ENCODE results near the gene CRY2.
"Not testable (repeated sequence)": the region's sequence is repeated elsewhere in the genome, so short reads cannot be mapped to it uniquely, and the experiment has no call there.

CRY2 gene

DNA sequence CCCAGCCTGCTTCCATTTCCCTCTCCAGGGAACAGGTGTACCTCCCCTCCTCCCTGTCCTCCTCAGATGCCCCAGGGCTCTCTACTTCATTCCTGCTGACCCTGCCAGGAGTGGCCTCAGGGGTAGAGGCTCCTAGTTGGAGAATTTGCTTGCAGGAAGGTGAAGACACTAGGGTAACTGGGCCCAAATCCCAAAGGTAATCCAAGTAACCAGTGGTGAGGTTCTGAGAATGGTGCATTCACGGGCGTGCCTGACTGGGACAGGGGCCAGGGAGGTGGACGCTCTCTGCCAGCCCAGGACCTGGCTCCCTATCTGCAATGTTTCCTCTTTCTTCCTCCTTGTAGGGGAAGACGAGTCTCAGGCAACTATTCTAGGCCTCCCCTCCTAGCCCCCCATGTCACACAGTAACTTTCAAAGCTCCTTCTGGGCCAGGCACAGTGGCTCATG lies 39.5 kb upstream of the CRY2 start:
- H3K4me1 Mint-ChIP-seq, result peaks cover 38% of the 10 kb centered on the region
- no peaks in the 10 kb centered on the region for H3K9me3 Mint-ChIP-seq
- DNase-seq, result no peak
- no peaks in the 10 kb centered on the region for H3K27me3 Mint-ChIP-seq
- no peak for ATAC-seq
- H3K27ac Mint-ChIP-seq, result no peak overlapping the region
- H3K36me3 Mint-ChIP-seq (ENCODE audit: low read depth), result peaks cover 3% of the 10 kb centered on the region
- peak overlapping the region; percentile 90 for H3K4me3 Mint-ChIP-seq

DNA sequence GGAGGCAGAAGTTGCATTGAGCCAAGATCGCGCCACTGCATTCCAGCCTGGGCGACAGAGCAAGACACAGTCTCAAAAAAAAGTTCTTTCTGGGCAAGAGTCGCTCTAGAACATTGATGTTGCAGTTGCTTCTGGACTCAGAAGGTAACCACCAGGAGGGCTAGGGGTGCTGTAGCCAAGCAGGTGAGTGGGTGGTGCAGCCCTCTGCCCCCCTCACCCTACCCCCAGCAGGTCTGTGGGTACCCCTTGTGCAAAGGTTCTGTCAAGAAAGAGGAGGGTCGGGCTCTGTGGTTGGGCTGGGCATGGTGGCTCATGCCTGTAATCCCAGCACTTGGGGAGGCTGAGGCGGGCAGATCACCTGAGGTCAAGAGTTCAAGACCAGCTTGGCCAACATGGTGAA lies 38.8 kb upstream of the CRY2 start:
- H3K27ac Mint-ChIP-seq; H3K9me3 Mint-ChIP-seq; H3K4me3 Mint-ChIP-seq; H3K36me3 Mint-ChIP-seq (ENCODE audit: low read depth); H3K27me3 Mint-ChIP-seq; DNase-seq; ATAC-seq: not testable (repeated sequence)
- peaks cover 43% of the 10 kb centered on the region for H3K4me1 Mint-ChIP-seq

DNA sequence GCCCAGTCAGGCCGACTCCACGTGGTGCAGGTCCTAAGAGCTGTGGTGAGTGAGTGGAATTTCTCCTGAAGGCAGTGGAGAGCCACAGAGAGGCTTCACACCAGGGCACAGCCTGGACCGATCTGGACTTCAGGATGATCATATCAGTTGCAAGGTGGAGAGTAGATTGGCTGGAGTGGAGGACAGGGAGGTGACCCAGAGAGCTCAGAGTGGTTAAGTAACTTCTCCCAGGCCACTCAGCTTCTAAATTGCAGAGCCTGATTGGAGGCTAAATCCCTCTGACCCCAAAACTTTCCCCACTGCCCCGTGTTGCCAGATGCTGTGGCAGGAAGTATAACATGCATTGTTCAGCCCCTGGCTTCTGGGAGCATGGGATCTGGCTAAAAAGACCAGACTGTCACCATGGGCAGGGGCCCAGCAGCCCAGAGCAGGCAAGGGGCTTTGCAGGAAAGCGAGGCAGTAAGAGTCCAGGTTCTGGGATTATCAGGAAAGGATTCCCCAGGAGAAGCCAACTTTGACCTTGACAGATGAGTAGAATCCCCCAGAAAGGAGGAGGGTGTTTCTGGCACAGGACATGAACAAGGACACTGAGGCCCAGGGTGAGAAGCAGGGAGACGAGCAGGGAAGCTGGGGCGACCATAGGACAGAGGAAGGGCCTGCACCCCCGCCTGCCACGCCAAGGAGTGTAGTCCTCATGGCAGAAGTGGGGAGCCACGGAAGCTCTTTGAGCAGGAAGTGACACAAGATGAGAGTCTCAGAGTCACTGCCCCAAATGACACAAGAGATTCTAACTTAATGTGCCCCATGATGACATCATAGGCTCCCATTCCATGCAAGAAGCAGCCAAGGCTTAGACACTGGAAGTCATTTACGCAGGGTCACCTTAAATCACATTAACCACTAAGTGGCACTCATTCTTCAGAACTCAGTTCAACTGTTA lies 37.5 kb upstream of the CRY2 start:
- Mint-ChIP-seq H3K27me3 (no peaks in the 10 kb centered on the region), H3K4me1 (peaks cover 38% of the 10 kb centered on the region), H3K36me3 (ENCODE audit: low read depth) (peaks cover 3% of the 10 kb centered on the region), H3K9me3 (no peaks in the 10 kb centered on the region), H3K27ac (peak overlapping the region; percentile 5), H3K4me3 (no peak overlapping the region)
- DNase-seq (no peak), ATAC-seq (no peak)

DNA sequence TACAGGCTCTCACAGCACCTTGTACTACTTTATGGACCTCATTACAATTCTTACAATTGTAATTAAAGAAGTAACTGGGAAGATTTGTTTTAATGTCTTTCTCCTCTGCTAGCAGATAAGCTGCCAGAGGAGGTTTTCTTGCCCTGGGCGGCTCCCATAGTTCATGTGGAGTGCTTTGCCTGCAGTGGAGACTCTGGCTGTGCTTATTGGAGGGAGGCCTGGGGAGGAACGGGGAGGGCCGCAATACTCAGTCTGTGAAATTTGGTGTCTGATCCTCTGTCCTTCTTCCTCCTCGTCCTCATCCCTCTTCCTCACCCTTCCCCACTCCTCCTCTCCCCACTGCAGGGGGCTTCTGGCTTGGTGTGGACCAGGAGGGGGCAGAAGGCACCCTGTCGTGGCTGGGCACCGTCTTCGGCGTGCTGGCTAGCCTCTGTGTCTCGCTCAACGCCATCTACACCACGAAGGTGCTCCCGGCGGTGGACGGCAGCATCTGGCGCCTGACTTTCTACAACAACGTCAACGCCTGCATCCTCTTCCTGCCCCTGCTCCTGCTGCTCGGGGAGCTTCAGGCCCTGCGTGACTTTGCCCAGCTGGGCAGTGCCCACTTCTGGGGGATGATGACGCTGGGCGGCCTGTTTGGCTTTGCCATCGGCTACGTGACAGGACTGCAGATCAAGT lies 36.7 kb upstream of the CRY2 start:
- DNase-seq, result no peak
- ATAC-seq, result no peak
- Mint-ChIP-seq H3K4me3 (no peak overlapping the region), H3K4me1 (peaks cover 38% of the 10 kb centered on the region), H3K9me3 (no peaks in the 10 kb centered on the region), H3K27me3 (no peaks in the 10 kb centered on the region), H3K36me3 (ENCODE audit: low read depth) (peaks cover 3% of the 10 kb centered on the region), H3K27ac (no peak overlapping the region)

DNA sequence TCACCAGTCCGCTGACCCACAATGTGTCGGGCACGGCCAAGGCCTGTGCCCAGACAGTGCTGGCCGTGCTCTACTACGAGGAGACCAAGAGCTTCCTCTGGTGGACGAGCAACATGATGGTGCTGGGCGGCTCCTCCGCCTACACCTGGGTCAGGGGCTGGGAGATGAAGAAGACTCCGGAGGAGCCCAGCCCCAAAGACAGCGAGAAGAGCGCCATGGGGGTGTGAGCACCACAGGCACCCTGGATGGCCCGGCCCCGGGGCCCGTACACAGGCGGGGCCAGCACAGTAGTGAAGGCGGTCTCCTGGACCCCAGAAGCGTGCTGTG lies 36.2 kb upstream of the CRY2 start:
- Mint-ChIP-seq H3K9me3 (no peaks in the 10 kb centered on the region), H3K4me3 (no peak overlapping the region), H3K27ac (no peak overlapping the region), H3K27me3 (no peaks in the 10 kb centered on the region), H3K36me3 (ENCODE audit: low read depth) (peaks cover 3% of the 10 kb centered on the region), H3K4me1 (peaks cover 35% of the 10 kb centered on the region)
- ATAC-seq, result no peak
- DNase-seq, result no peak

DNA sequence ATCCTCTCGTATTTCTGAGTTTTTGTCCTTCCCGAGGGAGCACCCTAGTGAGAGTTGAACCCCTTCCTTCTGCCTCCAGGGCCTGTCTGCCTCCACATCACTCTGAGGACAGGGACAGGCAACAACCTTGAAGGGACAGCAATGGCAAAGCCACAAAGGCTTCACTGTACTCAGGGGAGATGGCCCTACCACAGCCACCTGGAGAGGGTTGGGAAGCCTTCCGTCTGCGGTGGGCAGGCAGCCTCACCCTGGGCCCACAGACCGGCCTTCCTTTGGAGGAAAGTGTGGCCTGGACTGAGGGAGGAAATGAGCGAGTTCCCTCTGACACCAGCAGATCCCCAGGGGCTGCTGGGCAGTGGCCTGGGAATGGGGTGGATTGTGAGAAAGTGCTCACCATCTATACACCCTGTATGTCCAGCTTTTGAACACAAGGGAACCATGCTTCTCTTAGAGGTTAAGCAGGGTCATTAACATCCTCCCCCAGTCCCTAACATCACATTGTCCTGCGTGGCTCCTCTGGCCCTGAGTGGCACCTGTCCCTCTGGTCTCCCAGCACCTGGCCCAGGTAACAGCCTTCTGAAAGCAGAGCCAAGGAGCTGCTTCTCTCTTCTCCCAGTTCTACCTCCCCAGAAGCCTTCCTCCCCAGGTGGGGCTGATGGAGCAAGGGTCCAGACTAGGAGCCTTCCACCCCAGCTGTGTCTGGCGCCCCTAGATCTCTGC lies 35.5 kb upstream of the CRY2 start:
- H3K4me1 Mint-ChIP-seq, result peaks cover 29% of the 10 kb centered on the region
- H3K9me3 Mint-ChIP-seq, result no peaks in the 10 kb centered on the region
- DNase-seq, result no peak
- H3K36me3 Mint-ChIP-seq (ENCODE audit: low read depth), result peaks cover 3% of the 10 kb centered on the region
- ATAC-seq, result no peak
- no peak overlapping the region for H3K27ac Mint-ChIP-seq
- H3K4me3 Mint-ChIP-seq, result no peak overlapping the region
- no peaks in the 10 kb centered on the region for H3K27me3 Mint-ChIP-seq

DNA sequence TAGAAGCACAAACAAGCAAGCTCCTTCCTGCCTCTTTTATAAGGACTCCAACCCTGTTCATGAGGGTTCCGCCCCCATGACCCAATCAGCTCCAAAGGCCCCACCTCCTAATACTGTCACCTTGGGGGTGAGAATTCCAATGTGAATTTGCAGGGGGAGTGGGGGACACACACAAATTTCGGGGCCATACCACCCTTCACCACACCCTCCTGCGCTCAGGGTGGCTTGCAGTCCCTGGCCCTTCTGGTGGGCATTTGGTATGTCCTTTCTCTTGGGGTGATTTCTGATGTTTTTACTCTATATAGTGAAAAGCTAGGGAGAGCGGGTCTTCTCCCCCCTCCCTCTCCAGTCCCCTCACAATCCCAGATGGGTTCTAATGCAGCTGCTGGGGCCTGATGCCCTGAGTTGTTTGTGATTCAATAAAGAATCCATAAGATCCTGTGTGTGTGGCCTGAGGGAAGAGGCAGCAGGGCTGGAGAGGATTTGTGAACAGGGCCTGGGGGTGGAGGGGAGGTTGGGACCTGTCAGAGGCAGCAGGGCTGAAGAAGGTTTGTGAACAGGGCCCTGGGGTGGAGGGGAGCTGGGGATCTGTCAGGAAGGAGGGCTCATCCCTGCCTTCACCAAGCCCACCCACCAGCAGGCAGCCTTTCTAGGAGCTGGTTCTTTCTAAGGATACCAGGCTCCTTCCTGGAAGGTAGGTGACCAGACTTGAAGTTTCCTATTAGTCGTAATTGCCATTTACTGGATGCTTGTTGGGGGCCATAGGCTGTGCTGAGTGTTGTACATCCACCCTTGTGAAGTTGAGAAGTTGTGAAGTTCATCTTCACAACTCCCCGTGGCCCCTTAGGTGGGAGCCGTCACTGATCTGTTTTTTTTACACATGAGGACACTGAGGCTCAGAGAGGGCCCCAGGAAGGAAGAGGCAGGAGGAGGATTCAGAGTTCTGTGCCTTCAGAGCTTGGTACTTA lies 34.4 kb upstream of the CRY2 start:
- Mint-ChIP-seq H3K36me3 (ENCODE audit: low read depth) (peaks cover 3% of the 10 kb centered on the region), H3K9me3 (no peaks in the 10 kb centered on the region), H3K27ac (peak overlapping the region; percentile 67), H3K4me3 (no peak overlapping the region), H3K27me3 (no peaks in the 10 kb centered on the region), H3K4me1 (peaks cover 18% of the 10 kb centered on the region)
- no peak for DNase-seq
- ATAC-seq, result peak; percentile 49

DNA sequence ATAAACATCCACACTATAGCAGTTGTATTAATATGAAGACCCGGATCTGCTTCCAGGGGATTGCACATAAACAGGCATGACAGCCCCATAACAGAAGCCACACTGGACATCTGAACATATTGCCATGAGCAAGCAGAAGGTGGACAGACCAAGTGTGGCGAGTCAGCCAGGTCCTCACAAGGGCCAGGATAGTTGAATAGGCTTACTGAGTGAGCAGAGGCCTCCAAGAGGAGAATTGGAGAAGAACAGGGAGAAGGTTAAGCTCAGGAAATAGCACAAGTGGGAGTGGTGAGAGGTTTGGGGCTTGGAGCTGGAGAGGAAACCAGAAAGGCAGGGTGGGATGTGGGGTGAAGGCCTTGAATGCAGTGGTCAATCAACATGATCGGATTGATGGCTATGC lies 31.5 kb upstream of the CRY2 start:
- Mint-ChIP-seq H3K9me3 (no peaks in the 10 kb centered on the region), H3K36me3 (ENCODE audit: low read depth) (no peaks in the 10 kb centered on the region)
- no peak for ATAC-seq

DNA sequence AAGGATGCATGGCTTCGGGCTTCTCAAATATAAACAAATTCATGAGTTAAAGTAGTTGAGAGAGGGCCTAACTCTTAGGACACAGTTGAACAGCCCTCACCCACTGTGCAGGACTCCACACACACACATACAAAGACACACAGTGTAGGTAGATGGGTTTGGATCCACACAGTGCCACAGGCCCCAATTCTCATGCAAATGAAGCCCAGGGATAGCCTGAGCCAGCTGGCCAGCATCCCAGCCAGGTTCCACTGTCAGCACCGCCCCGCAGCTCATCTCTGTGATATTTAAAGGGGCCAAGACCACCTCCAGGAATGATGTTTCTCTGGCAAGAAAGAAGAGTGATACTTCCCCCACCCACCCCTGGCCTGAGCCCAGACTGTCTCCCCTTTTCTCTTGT lies 30.7 kb upstream of the CRY2 start:
- ATAC-seq, result no peak
- no peaks in the 10 kb centered on the region for H3K9me3 Mint-ChIP-seq
- no peak for DNase-seq
- peaks cover 6% of the 10 kb centered on the region for H3K4me1 Mint-ChIP-seq
- H3K4me3 Mint-ChIP-seq, result no peak overlapping the region
- H3K27me3 Mint-ChIP-seq, result no peaks in the 10 kb centered on the region
- H3K27ac Mint-ChIP-seq, result no peak overlapping the region
- H3K36me3 Mint-ChIP-seq (ENCODE audit: low read depth), result no peaks in the 10 kb centered on the region

More for the DNA sequence above, 31.5 kb upstream of the CRY2 start:
- Mint-ChIP-seq H3K27me3 (no peaks in the 10 kb centered on the region), H3K27ac (no peak overlapping the region), H3K4me3 (no peak overlapping the region), H3K4me1 (peaks cover 6% of the 10 kb centered on the region)
- no peak for DNase-seq

DNA sequence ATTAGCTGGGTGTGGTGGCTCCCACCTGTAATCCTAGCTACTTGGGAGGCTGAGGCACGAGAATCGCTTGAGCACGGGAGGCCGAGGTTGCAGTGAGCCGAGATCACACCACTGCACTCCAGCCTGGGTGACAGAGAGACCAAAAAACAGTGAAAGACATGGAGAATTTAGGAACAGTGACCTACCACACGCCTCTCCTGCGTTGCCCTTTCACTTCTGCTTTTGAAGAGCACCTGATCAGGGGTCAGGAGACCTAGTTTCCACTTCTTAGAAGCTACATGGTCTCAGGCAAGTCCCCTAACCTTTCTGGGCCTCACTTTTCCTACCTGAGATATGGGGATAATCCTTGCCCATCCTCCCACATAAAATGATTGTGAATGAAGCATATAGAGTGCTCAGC lies 30.1 kb upstream of the CRY2 start:
- Mint-ChIP-seq H3K4me1 (peaks cover 6% of the 10 kb centered on the region), H3K27ac (no peak overlapping the region), H3K9me3 (no peaks in the 10 kb centered on the region), H3K36me3 (ENCODE audit: low read depth) (no peaks in the 10 kb centered on the region), H3K27me3 (no peaks in the 10 kb centered on the region), H3K4me3 (no peak overlapping the region)
- DNase-seq (no peak), ATAC-seq (no peak)

DNA sequence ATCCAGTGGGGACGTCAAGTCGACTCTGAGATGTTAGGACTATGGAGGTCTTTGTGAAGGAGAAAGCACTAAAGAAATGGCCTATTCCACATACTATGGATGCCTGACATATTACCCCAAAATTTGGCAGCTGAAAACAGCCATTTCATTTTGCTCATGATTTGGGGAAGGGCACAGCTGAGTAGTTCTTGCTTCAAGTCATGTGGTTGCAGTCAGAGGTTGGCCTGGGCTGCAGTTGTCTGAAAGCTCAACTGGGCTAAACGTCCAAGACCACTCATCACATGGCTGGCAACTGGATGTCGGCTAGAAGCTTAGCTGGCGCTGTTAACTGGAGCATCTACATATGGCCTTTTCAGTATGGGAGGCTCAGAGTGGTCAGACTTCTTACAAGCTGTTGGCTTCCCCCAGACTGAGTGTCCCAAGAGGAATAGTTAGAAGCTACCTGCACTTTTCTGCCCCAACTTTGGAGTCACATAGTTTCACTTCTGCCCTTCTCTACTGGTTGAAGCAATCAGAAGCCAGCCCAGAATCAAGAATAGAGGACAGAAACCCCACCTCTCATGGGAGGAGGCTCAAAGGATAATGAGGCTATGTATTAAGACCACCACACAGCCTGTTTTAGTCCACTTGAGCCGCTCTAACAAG lies 28.2 kb upstream of the CRY2 start:
- H3K27me3 Mint-ChIP-seq, result no peaks in the 10 kb centered on the region
- no peaks in the 10 kb centered on the region for H3K9me3 Mint-ChIP-seq
- DNase-seq (no peak), ATAC-seq (no peak)
- no peak overlapping the region for H3K4me3 Mint-ChIP-seq
- no peak overlapping the region for H3K27ac Mint-ChIP-seq
- no peaks in the 10 kb centered on the region for H3K36me3 Mint-ChIP-seq (ENCODE audit: low read depth)
- no peaks in the 10 kb centered on the region for H3K4me1 Mint-ChIP-seq

DNA sequence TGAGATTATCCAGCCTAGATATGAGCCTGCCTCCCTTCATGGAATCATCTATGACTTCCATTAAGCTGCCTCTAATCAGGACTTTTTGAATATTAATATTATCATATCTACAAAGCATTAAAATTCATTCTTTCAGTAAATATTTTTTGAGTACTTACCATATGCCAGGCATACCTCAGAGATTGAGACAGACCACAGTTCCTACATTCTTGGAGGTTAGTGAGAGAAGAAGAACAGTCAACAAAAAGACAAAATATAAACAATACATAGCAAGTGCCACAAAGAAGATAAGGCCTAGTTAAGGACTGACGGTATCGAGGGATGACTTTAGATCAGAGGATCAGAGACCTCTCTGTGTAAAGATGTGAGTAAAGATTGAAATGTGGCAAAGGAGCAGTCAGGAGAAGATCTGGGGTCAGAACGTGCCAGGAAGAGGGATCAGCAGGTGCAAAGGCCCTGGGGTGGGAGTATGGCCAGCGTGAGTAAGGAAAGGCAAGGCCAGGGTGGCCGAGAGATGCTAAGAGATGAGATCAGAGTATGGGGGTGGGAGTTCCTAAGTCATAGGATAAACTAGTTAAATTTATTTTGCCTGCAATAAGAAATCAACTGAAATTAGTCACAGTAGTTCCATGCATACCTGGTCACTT lies 26.9 kb upstream of the CRY2 start:
- Mint-ChIP-seq H3K36me3 (ENCODE audit: low read depth) (no peaks in the 10 kb centered on the region), H3K4me1 (no peaks in the 10 kb centered on the region), H3K27me3 (no peaks in the 10 kb centered on the region), H3K4me3 (no peak overlapping the region), H3K9me3 (no peaks in the 10 kb centered on the region), H3K27ac (no peak overlapping the region)
- no peak for DNase-seq
- ATAC-seq, result no peak

DNA sequence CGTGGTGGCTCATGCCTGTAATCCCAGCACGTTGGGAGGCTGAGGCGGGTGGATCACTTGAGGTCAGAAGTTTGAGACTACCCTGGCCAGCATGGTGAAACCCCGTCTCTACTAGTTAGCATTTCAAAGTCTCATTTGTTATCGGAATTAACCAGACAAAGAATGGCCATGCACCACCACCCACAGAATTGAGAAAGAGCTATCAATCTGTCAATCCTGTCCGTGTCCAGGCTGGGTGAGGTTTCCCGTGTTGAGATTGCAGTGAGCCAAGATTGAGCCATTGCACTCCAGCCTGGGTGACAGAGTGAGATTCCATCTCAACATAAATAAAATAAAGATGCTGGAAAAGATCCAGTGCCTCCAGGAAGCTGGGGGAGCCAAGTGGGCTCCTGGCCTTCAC lies 20.8 kb upstream of the CRY2 start:
- H3K27ac Mint-ChIP-seq; H3K4me1 Mint-ChIP-seq; H3K36me3 Mint-ChIP-seq (ENCODE audit: low read depth); ATAC-seq; DNase-seq; H3K4me3 Mint-ChIP-seq; H3K9me3 Mint-ChIP-seq: not testable (repeated sequence)
- H3K27me3 Mint-ChIP-seq, result peaks cover 13% of the 10 kb centered on the region

Data from activated naive CD8-positive, alpha-beta T cell treated with anti-CD3 and anti-CD28 coated beads, Interleukin-2, amount 50 U/mL, for 24 hours (primary cell).